K562 (cell line): ENCODE data around the gene CHST13. TPM values are rescaled to one million over a fixed set of nuclear protein-coding genes. Genes with fewer than 3 reads are reported as not detected.

Experiments
- ATAC-seq: fragments of 200-7000 bp; cut with Tn5 transposase; 3 replicates; pipeline ENCODE4 v1.9.1; 2020; ENCODE audit warnings: moderate library complexity
- BruUV-seq: library from RNA; stranded (reverse); fragments of 400-500 nt; replicated peaks from 2 replicates; lab custom pipeline; 2021; lab: Mats Ljungman, UMichigan
- CTCF ChIA-PET: fragments of 300-600 bp; formaldehyde crosslinking; extraction: SDS; loops from one replicate; lab custom pipeline; 2021; ENCODE audit warnings: low intra/inter-chr PET ratio; lab: Yijun Ruan, JAX
- POLR2A ChIA-PET: fragments of 300-600, 350-650 bp; sonication (Branson Sonifier 250); formaldehyde crosslinking; extraction: SDS; loops from one replicate; lab custom pipeline; 2021; ENCODE audit warnings: antibody characterized with exemption, inconsistent platforms; lab: Yijun Ruan, JAX
- DNase-seq, 4 experiments: peaks; one replicate each; pipeline versions ENCODE4 v3.0.0 to v3.0.0-alpha.2; 2011 to 2018; ENCODE audit warnings: low spot score in 3 of 4, mixed read lengths in 3 of 4; ENCODE audit errors: extremely low read depth in 1 of 4
- FAIRE-seq: peaks from 2 replicates; lab custom pipeline; 2011; peaks lifted over from hg19 to GRCh38; lab: Jason Lieb, UNC
- H2AFZ ChIP-seq: 2 replicates; pipeline ENCODE4 v1.6.0; 2011; ENCODE audit warnings: low read depth, low read length, control low read depth, inconsistent platforms
- H3K27ac ChIP-seq: fragments of 200-600 bp; 3 replicates; pipeline ENCODE4 v1.8.0; 2011; ENCODE audit warnings: low read depth, mild to moderate bottlenecking, control low read depth, inconsistent platforms, low read length, moderate library complexity, mixed read lengths; ENCODE audit errors: extremely low read depth
- H3K27me3 ChIP-seq, 2 experiments: fragments of 300-600 bp in 1 of 2; 2 replicates in 1 of 2; 3 replicates in 1 of 2; pipeline versions ENCODE4 v1.6.0 to v1.8.0; 2011; ENCODE audit warnings: inconsistent platforms in 2 of 2, low read length in 2 of 2, mild to moderate bottlenecking in 1 of 2, mixed read lengths in 1 of 2, moderate library complexity in 1 of 2; ENCODE audit not compliant: control insufficient read depth in 2 of 2, insufficient read depth in 2 of 2
- H3K36me3 ChIP-seq: fragments of 300-600 bp; 3 replicates; pipeline ENCODE4 v1.8.0; 2011; ENCODE audit warnings: mild to moderate bottlenecking, low read length, inconsistent platforms; ENCODE audit not compliant: control insufficient read depth, insufficient read depth
- H3K4me1 ChIP-seq, 2 experiments: fragments of 200-600 bp in 1 of 2; replicated peaks in 1 of 2; 2 replicates in 1 of 2; 3 replicates in 1 of 2; pipeline versions ENCODE4 v1.5.1 to v1.8.0; 2011; ENCODE audit warnings: inconsistent platforms in 2 of 2, low read length in 2 of 2, mild to moderate bottlenecking in 1 of 2, mixed read lengths in 1 of 2, moderate library complexity in 1 of 2; ENCODE audit not compliant: control insufficient read depth in 2 of 2, insufficient read depth in 2 of 2
- H3K4me2 ChIP-seq: 2 replicates; pipeline ENCODE4 v1.6.1; 2011; ENCODE audit warnings: low read length, control low read depth, inconsistent platforms, mixed read lengths; ENCODE audit not compliant: insufficient read depth
- H3K4me3 ChIP-seq: fragments of 200-600 bp; sonication (generic), shearing (Covaris generic); 2 replicates; pipeline ENCODE4 v1.5.1; 2016; ENCODE audit warnings: control low read depth, inconsistent platforms
- H3K79me2 ChIP-seq: fragments of 200-600 bp; 3 replicates; pipeline ENCODE4 v1.8.0; 2011; ENCODE audit warnings: low read length, inconsistent platforms; ENCODE audit not compliant: control insufficient read depth, insufficient read depth
- H3K9ac ChIP-seq, 2 experiments: 2 replicates each; pipeline versions ENCODE4 v1.6.0 to v1.6.1; 2011; ENCODE audit warnings: low read depth in 2 of 2, low read length in 2 of 2, control low read depth in 1 of 2, inconsistent platforms in 1 of 2, mild to moderate bottlenecking in 1 of 2, mixed read lengths in 1 of 2; ENCODE audit not compliant: insufficient read depth in 1 of 2
- H3K9me1 ChIP-seq: one replicate; pipeline ENCODE4 v1.6.0; 2011; ENCODE audit warnings: inconsistent platforms, mild to moderate bottlenecking, low read length, moderate library complexity; ENCODE audit not compliant: control insufficient read depth, insufficient read depth
- H3K9me3 ChIP-seq: replicated peaks from 2 replicates; pipeline ENCODE4 v1.5.1; 2011; ENCODE audit warnings: low read depth, low read length, inconsistent platforms; ENCODE audit not compliant: control insufficient read depth, insufficient read depth
- H4K20me1 ChIP-seq: replicated peaks from 2 replicates; pipeline ENCODE4 v1.6.1; 2011; ENCODE audit warnings: low read length, inconsistent platforms, mixed read lengths; ENCODE audit not compliant: control insufficient read depth, insufficient read depth
- BRCA1 ChIP-seq, 2 experiments: fragments of 450-650 bp in 1 of 2; sonication (generic) in 1 of 2; formaldehyde crosslinking in 1 of 2; IDR thresholded peaks; 2 replicates each; pipeline versions ENCODE4 v1.5.0 to v1.6.1; 2017 to 2020; ENCODE audit warnings: mild to moderate bottlenecking in 1 of 2, missing genetic modification reagents in 1 of 2
- E2F3 ChIP-seq: fragments of 250-450 bp; sonication (Bioruptor Pico); IDR thresholded peaks from 2 replicates; pipeline ENCODE4 v1.4.0; 2020; ENCODE audit warnings: mild to moderate bottlenecking
- ELF4 ChIP-seq: fragments of 450-650 bp; formaldehyde crosslinking; IDR thresholded peaks from 2 replicates; pipeline ENCODE4 v1.4.0; 2022; ENCODE audit warnings: missing genetic modification characterization
- ERF ChIP-seq: fragments of 450-650 bp; formaldehyde crosslinking; IDR thresholded peaks from 2 replicates; pipeline ENCODE4 v1.4.0; 2020; ENCODE audit warnings: mild to moderate bottlenecking, mixed read lengths
- MTA1 ChIP-seq: fragments of 450-650 bp; IDR thresholded peaks from 2 replicates; pipeline ENCODE4 v1.6.1; 2017; ENCODE audit warnings: borderline replicate concordance
- NCOA1 ChIP-seq: fragments of 450-650 bp; IDR thresholded peaks from 2 replicates; pipeline ENCODE4 v1.6.1; 2016; ENCODE audit warnings: low read depth
- RCOR1 ChIP-seq, 2 experiments: IDR thresholded peaks; 2 replicates each; pipeline ENCODE4 v1.6.1; 2012; ENCODE audit warnings: low read depth in 2 of 2, low read length in 2 of 2, borderline replicate concordance in 1 of 2, improper control_type of control experiment in 1 of 2
- SNAPC5 ChIP-seq: fragments of 250-450 bp; sonication (Bioruptor Pico); IDR thresholded peaks from 2 replicates; pipeline ENCODE4 v1.8.0; 2021; ENCODE audit warnings: moderate library complexity, mild to moderate bottlenecking, inconsistent platforms
- TAF7 ChIP-seq: fragments of 450-650 bp; IDR thresholded peaks from 2 replicates; pipeline ENCODE4 v1.6.1; 2016; ENCODE audit warnings: missing genetic modification characterization, missing compliant biosample characterization
- ZMIZ1 ChIP-seq, 2 experiments: fragments of 150-350 bp in 1 of 2; IDR thresholded peaks; 2 replicates each; pipeline ENCODE4 v1.6.1; 2012 to 2016; ENCODE audit warnings: low read depth in 2 of 2, low read length in 2 of 2, mild to moderate bottlenecking in 1 of 2, moderate library complexity in 1 of 2
- ZNF592 ChIP-seq: fragments of 450-650 bp; IDR thresholded peaks from 2 replicates; pipeline ENCODE4 v1.6.1; 2017; ENCODE audit warnings: antibody characterized with exemption, mild to moderate bottlenecking
- ZNF75A ChIP-seq: fragments of 450-650 bp; formaldehyde crosslinking; IDR thresholded peaks from 2 replicates; pipeline ENCODE4 v1.4.0; 2020; ENCODE audit warnings: mild to moderate bottlenecking
- WGBS: fragments of 100-300 bp; shearing (Covaris generic); methylation state at CpG from one replicate; pipeline ENCODE4 v1.1.6; 2016; ENCODE audit warnings: low coverage, mixed read lengths; ENCODE audit not compliant: insufficient coverage; ENCODE audit errors: missing lambda C conversion rate; 5-methylcytosine and 5-hydroxymethylcytosine counted together
- in situ Hi-C: fragments of 300-500 bp; cut with MboI; formaldehyde crosslinking; loops from 4 replicates; pipeline ENCODE4 v1.15.0; 2018; ENCODE audit warnings: inconsistent platforms, mixed read lengths
- intact Hi-C: fragments of 100-400 bp; cut with micrococcal nuclease; formaldehyde crosslinking; loops from 2 replicates; pipeline ENCODE4 v1.14.2; 2022
- polyA plus RNA-seq, 8 experiments: library from polyadenylated mRNA; depleted of rRNA in 4 of 8; stranded (reverse) in 5 of 8; unstranded in 3 of 8; fragments of >200 nt; fragmentation: Nextera tagmentation in 2 of 8; fragmentation: Illumina TruSeq in 1 of 8; extraction: Ambion mirVana in 2 of 8; extraction: Trizol in 1 of 8; gene quantifications; 2 replicates each; pipeline versions ENCODE4 v1.2.1 to v1.2.3, GENCODE V29; 2011 to 2014; ENCODE audit warnings: inconsistent platforms in 1 of 8, missing spikeins in 1 of 8
- total RNA-seq, 7 experiments: library from RNA; depleted of rRNA in 6 of 7; stranded (reverse); fragments of >200 nt in 6 of 7; fragmentation: Illumina TruSeq in 2 of 7; extraction: Trizol in 2 of 7; gene quantifications; 2 replicates each; pipeline versions ENCODE4 v1.2.1 to v1.2.3, GENCODE V29; 2011 to 2021; ENCODE audit warnings: low replicate concordance in 1 of 7

CHST13 gene
- total and polyA plus RNA-seq, 9 of the 15 experiments (the other 6 are each of a cell fraction or from before 2014, with no cell fraction given): not detected

- TF ChIP-seq ERF (CRISPR knock-in tag): no peak
Measured at GRCh38 chr3:126556637-126557414, 32.9 kb downstream of the CHST13 start (continued).

- no peak for ATAC-seq
- CTCF ChIA-PET: no interaction called here
- FAIRE-seq: no peak
Measured at GRCh38 chr3:126557415-126557745, 33.4 kb downstream of the CHST13 start.

More at GRCh38 chr3:126557415-126557745, 33.4 kb downstream of the CHST13 start:
- Histone ChIP-seq H2AFZ (no peak overlapping the region), H3K27ac (no peak overlapping the region), H3K27me3 (peaks cover 4 to 29% of the 10 kb centered on the region in 2 experiments; a peak in 2 of 5 replicates), H3K4me1 (no peaks in the 10 kb centered on the region), H3K36me3 (no peaks in the 10 kb centered on the region), H3K4me2 (no peak overlapping the region), H3K9me3 (no peaks in the 10 kb centered on the region), H3K9me1 (no peaks in the 10 kb centered on the region), H3K9ac (no peak overlapping the region), H3K4me3 (no peak overlapping the region), H3K79me2 (no peaks in the 10 kb centered on the region), H4K20me1 (no peaks in the 10 kb centered on the region; the same call in 1 of the 2 replicates)
- WGBS: 0% methylated on average over 1 of the region's 11 CpGs
- POLR2A ChIA-PET: no interaction called here
- TF ChIP-seq SNAPC5: no peak
- no peak for TF ChIP-seq NCOA1
- no peak for TF ChIP-seq ELF4 (CRISPR knock-in tag)
- TF ChIP-seq RCOR1 (IDR thresholded peaks at IDR 0.05; ENCODE audit: borderline replicate concordance in 1 of 2, low read depth in 2 of 2, low read length in 2 of 2): no peak
- TF ChIP-seq ZMIZ1 (IDR thresholded peaks at IDR 0.05; ENCODE audit: low read depth in 2 of 2, low read length in 2 of 2): no peak
- TF ChIP-seq ZNF75A (CRISPR knock-in tag): no peak
- TF ChIP-seq BRCA1 (IDR thresholded peaks at IDR 0.05): no peak
- TF ChIP-seq BRCA1 (CRISPR knock-in tag; IDR thresholded peaks at IDR 0.05): no peak
- TF ChIP-seq E2F3 (CRISPR knock-in tag): no peak
- TF ChIP-seq TAF7 (tag): no peak
- no peak for TF ChIP-seq MTA1
- no peak for TF ChIP-seq ZNF592
- in situ Hi-C loops: no loop called here
- intact Hi-C loops: no loop called here
- no TSS peak for BruUV-seq
- no peak for DNase-seq
